PC-3 (cell line): ENCODE data around the gene HTR1D. TPM values are rescaled to one million over a fixed set of nuclear protein-coding genes. Genes with fewer than 3 reads are reported as not detected.

Experiments used
- ATAC-seq: fragments of 200-7000 bp; cut with Tn5 transposase; 2 replicates; pipeline ENCODE4 v1.9.1; 2020; ENCODE audit warnings: mild to moderate bottlenecking, moderate library complexity
- BruUV-seq: library from RNA; stranded (reverse); fragments of 400-500 nt; replicated peaks from 2 replicates; lab custom pipeline; 2021; lab: Mats Ljungman, UMichigan
- CTCF ChIA-PET: fragments of 300-600 bp; sonication (Branson Sonifier 250); formaldehyde crosslinking; loops from one replicate; lab custom pipeline; 2022; ENCODE audit warnings: antibody characterized with exemption; lab: Charles Lee
- POLR2A ChIA-PET: fragments of 300-600 bp; sonication (Branson Sonifier 250); formaldehyde crosslinking; loops from one replicate; lab custom pipeline; 2022; ENCODE audit warnings: antibody characterized with exemption; ENCODE audit not compliant: unreplicated experiment; lab: Charles Lee
- DNase-seq: peaks from one replicate; pipeline ENCODE4 v3.0.0-alpha.2; 2015
- H2AFZ ChIP-seq: fragments of 300-600 bp; sonication (generic); 2 replicates; pipeline ENCODE4 v1.6.0; 2016; ENCODE audit warnings: antibody characterized with exemption, low read length
- H3F3A ChIP-seq: fragments of 300-600 bp; sonication (generic); one replicate; pipeline ENCODE4 v1.6.0; 2017; ENCODE audit warnings: antibody characterized with exemption, low read length, control low read depth, mild to moderate bottlenecking; ENCODE audit not compliant: unreplicated experiment
- H3K27ac ChIP-seq: fragments of 300-600 bp; sonication (generic); 2 replicates; pipeline ENCODE4 v1.5.1; 2016; ENCODE audit warnings: mild to moderate bottlenecking, low read length
- H3K27me3 ChIP-seq: fragments of 300-600 bp; sonication (generic); 2 replicates; pipeline ENCODE4 v1.6.1; 2016; ENCODE audit warnings: low read length, mixed read lengths
- H3K36me3 ChIP-seq: fragments of 300-600 bp; sonication (generic); 2 replicates; pipeline ENCODE4 v1.6.1; 2016; ENCODE audit warnings: low read depth, mixed run types, low read length, mixed read lengths
- H3K4me1 ChIP-seq: fragments of 300-600 bp; sonication (generic); 2 replicates; pipeline ENCODE4 v1.5.1; 2016; ENCODE audit warnings: low read length; ENCODE audit not compliant: insufficient read depth
- H3K4me2 ChIP-seq: fragments of 300-600 bp; sonication (generic); 2 replicates; pipeline ENCODE4 v1.6.0; 2016; ENCODE audit warnings: low read length
- H3K4me3 ChIP-seq: fragments of 300-600 bp; sonication (generic); 2 replicates; pipeline ENCODE4 v1.5.1; 2016; ENCODE audit warnings: mild to moderate bottlenecking, low read length, mixed read lengths
- H3K79me2 ChIP-seq: fragments of 300-600 bp; sonication (generic); 2 replicates; pipeline ENCODE4 v1.6.1; 2017; ENCODE audit warnings: low read length, mixed read lengths
- H3K9ac ChIP-seq: fragments of 300-600 bp; sonication (generic); 2 replicates; pipeline ENCODE4 v1.6.0; 2016; ENCODE audit warnings: mild to moderate bottlenecking, low read length
- H3K9me2 ChIP-seq: fragments of 300-600 bp; sonication (generic); replicated peaks from 2 replicates; pipeline ENCODE4 v1.6.1; 2016; ENCODE audit warnings: mixed run types, low read length, mixed read lengths
- H3K9me3 ChIP-seq: fragments of 300-600 bp; sonication (generic); 2 replicates; pipeline ENCODE4 v1.6.1; 2016; ENCODE audit warnings: low read length, mixed read lengths
- H4K20me1 ChIP-seq: fragments of 300-600 bp; sonication (generic); 2 replicates; pipeline ENCODE4 v1.6.1; 2016; ENCODE audit warnings: low read length, mixed read lengths
- EZH2 ChIP-seq: fragments of 300-600 bp; sonication (generic); IDR thresholded peaks from one replicate; pipeline ENCODE4 v1.6.1; 2017; ENCODE audit warnings: antibody characterized with exemption, mild to moderate bottlenecking, low read length; ENCODE audit not compliant: unreplicated experiment
- EZH2phosphoT487 ChIP-seq: fragments of 300-600 bp; sonication (generic); IDR thresholded peaks from 2 replicates; pipeline ENCODE4 v1.6.1; 2018; ENCODE audit warnings: mild to moderate bottlenecking, antibody characterized with exemption, low read length, borderline replicate concordance
- intact Hi-C: fragments of 100-400 bp; cut with micrococcal nuclease; formaldehyde crosslinking; loops from 2 replicates; pipeline ENCODE4 v1.9.0; 2023
- total RNA-seq: library from RNA; depleted of rRNA; stranded (reverse); fragments of >200 nt; gene quantifications from 2 replicates; pipeline ENCODE4 v1.2.3, GENCODE V29; 2014
- TF ChIP-seq, protein P1 (sequence below): fragments of 300-600 bp; sonication (generic); conservative IDR thresholded peaks from 2 replicates; pipeline ENCODE4 v1.5.1; 2017; ENCODE audit warnings: antibody characterized with exemption, low read depth, mild to moderate bottlenecking, low read length

The HTR1D gene
- total RNA-seq, 1 experiment from 2014 or later: 1.3 TPM

DNA sequence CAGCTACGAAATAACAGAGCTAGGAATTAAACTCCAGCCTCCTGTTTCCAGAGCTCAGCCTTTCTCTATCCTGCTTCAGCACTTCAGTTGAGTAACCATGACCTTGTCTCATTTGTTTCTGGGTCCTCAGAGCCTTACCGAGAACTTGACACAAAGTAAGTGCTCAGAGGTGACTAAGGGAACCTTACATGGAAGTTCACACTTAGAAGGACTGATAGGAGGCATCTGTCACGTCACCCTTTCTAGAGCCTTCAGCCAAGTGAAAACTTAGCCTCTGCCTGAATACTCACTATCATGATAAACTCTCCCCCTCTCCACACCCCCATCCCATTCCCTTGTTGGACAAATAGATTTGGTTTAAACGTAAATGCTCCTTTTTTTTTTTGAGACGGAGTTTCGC is 38.9 kb downstream of the HTR1D start:
- CTCF ChIA-PET: interaction anchor here (0.9 to 2.8 kb wide), 2 partner anchors 31 to 79 kb away, joined by 3 to 19 read pairs; no protein-coding TSS in a partner anchor
- intact Hi-C loops: no loop called here

DNA sequence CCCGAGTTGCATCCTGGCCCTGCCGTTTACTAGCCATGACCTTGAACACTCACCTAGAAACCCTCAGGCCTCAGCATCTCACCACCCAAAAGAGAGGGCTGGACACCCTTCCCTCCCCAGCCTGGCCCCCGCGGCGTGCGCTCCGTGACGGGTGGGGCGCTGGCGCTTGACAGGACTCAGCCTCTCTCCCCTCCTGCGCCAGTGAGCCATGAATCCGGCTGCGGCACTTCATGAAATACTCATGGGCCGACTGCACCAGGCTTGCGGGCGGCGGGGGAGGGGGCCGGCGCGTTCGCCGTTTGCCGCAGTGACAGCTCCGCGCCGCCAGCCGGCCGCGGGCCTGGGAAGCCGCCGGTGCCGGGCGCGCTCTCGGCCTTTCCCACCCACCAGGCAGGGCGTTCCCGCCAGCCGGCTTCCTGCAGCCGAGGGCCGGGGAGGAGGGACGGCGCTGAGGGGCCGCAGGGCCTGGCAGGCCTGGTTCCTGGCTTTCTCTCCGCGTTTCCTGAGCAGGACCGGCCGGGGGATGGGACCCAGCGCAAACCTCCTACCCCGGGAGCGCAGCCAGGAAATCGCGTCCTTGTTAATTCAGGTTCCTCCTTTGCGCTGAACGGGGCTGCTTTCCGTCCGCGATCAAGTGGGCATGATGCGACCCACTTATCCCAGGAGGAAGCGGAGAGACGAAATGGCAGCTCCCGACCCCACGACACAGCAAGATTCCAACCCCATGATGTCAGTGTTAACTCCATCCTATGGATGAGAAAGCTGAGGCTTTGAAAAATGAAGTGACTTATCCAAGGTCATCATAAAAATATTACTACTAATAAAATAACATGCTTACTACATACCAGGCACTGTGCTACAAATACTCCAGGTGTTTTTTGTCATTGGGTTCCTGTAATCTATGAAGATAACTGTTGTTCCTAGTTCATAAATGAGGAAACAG is 39.6 kb downstream of the HTR1D start:
- CTCF ChIA-PET: interaction anchor here (0.9 to 2.8 kb wide), 2 partner anchors 31 to 78 kb away, joined by 3 to 19 read pairs; no protein-coding TSS in a partner anchor

More for the DNA sequence above, 38.9 kb downstream of the HTR1D start:
- Histone ChIP-seq H3K9me3 (no peaks in the 10 kb centered on the region), H3K79me2 (no peaks in the 10 kb centered on the region), H3K4me2 (peak overlapping the region; percentile 76), H3F3A (no peaks in the 10 kb centered on the region), H3K4me3 (no peak overlapping the region), H3K36me3 (no peaks in the 10 kb centered on the region), H3K4me1 (peaks cover 5% of the 10 kb centered on the region; the same call in 1 of the 2 replicates), H3K27ac (no peak overlapping the region), H3K27me3 (no peaks in the 10 kb centered on the region), H3K9me2 (no peaks in the 10 kb centered on the region), H3K9ac (no peak overlapping the region), H2AFZ (no peak overlapping the region; the same call in 1 of the 2 replicates), H4K20me1 (no peaks in the 10 kb centered on the region)
- BruUV-seq: no TSS peak
- TF ChIP-seq EZH2phosphoT487: no peak
- TF ChIP-seq EZH2: no peak
- TF ChIP-seq, protein P1, sequence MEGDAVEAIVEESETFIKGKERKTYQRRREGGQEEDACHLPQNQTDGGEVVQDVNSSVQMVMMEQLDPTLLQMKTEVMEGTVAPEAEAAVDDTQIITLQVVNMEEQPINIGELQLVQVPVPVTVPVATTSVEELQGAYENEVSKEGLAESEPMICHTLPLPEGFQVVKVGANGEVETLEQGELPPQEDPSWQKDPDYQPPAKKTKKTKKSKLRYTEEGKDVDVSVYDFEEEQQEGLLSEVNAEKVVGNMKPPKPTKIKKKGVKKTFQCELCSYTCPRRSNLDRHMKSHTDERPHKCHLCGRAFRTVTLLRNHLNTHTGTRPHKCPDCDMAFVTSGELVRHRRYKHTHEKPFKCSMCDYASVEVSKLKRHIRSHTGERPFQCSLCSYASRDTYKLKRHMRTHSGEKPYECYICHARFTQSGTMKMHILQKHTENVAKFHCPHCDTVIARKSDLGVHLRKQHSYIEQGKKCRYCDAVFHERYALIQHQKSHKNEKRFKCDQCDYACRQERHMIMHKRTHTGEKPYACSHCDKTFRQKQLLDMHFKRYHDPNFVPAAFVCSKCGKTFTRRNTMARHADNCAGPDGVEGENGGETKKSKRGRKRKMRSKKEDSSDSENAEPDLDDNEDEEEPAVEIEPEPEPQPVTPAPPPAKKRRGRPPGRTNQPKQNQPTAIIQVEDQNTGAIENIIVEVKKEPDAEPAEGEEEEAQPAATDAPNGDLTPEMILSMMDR: no peak
- ATAC-seq: no peak
- POLR2A ChIA-PET: interaction anchor here (0.7 kb wide), 1 partner anchor 20 kb away, joined by 3 read pairs; no protein-coding TSS in a partner anchor
- DNase-seq: no peak

More for the DNA sequence above, 39.6 kb downstream of the HTR1D start:
- H3K9me3 ChIP-seq: no peaks in the 10 kb centered on the region
- no peaks in the 10 kb centered on the region for H3K36me3 ChIP-seq
- H3K9ac ChIP-seq: peak overlapping the region; percentile 17; the same call in 1 of the 2 replicates
- no TSS peak for BruUV-seq
- DNase-seq (peak; percentile 67), ATAC-seq (peak; percentile 81)
- H3K4me3 ChIP-seq: peak overlapping the region; percentile 61
- H3K79me2 ChIP-seq: no peaks in the 10 kb centered on the region
- H3K27me3 ChIP-seq: no peaks in the 10 kb centered on the region
- POLR2A ChIA-PET: interaction anchor here (0.7 kb wide), 1 partner anchor 21 kb away, joined by 3 read pairs; no protein-coding TSS in a partner anchor
- H4K20me1 ChIP-seq: no peaks in the 10 kb centered on the region
- intact Hi-C loops: no loop called here
- no peak overlapping the region; the same call in 1 of the 2 replicates for H3K27ac ChIP-seq
- TF ChIP-seq, protein P1: no peak
- TF ChIP-seq EZH2 (no peak), EZH2phosphoT487 (no peak)
- no peaks in the 10 kb centered on the region for H3K9me2 ChIP-seq
- peak overlapping the region; percentile 56 for H2AFZ ChIP-seq
- peak overlapping the region; percentile 76 for H3K4me2 ChIP-seq
- peaks cover 5% of the 10 kb centered on the region; the same call in 1 of the 2 replicates for H3K4me1 ChIP-seq
- H3F3A ChIP-seq: no peaks in the 10 kb centered on the region
